GM13977 (cell line): Measurements from ENCODE around the gene RNU6-9.
A peak's percentile ranks its signal among the peaks of the same experiment; 100 is the strongest.

ENCODE experiments used
- DNase-seq: peaks from one replicate; pipeline ENCODE4 v3.0.0; 2012; ENCODE audit warnings: low spot score
- in situ Hi-C: fragments of 300-500 bp; cut with MboI; formaldehyde crosslinking; loops from one replicate; pipeline ENCODE4 v1.12.0; 2022; ENCODE audit warnings: low sequenced_read_pairs, low pct_unique_long_range_greater_than_20kb, mixed read lengths, inconsistent platforms; ENCODE audit not compliant: unreplicated experiment
- TF ChIP-seq, protein P1 (sequence below): IDR thresholded peaks from 2 replicates; pipeline ENCODE4 v1.5.1; 2012; ENCODE audit warnings: mild to moderate bottlenecking, control low read depth; ENCODE audit not compliant: insufficient read depth; ENCODE audit errors: extremely low read depth, missing control alignments

The RNU6-9 gene

DNA sequence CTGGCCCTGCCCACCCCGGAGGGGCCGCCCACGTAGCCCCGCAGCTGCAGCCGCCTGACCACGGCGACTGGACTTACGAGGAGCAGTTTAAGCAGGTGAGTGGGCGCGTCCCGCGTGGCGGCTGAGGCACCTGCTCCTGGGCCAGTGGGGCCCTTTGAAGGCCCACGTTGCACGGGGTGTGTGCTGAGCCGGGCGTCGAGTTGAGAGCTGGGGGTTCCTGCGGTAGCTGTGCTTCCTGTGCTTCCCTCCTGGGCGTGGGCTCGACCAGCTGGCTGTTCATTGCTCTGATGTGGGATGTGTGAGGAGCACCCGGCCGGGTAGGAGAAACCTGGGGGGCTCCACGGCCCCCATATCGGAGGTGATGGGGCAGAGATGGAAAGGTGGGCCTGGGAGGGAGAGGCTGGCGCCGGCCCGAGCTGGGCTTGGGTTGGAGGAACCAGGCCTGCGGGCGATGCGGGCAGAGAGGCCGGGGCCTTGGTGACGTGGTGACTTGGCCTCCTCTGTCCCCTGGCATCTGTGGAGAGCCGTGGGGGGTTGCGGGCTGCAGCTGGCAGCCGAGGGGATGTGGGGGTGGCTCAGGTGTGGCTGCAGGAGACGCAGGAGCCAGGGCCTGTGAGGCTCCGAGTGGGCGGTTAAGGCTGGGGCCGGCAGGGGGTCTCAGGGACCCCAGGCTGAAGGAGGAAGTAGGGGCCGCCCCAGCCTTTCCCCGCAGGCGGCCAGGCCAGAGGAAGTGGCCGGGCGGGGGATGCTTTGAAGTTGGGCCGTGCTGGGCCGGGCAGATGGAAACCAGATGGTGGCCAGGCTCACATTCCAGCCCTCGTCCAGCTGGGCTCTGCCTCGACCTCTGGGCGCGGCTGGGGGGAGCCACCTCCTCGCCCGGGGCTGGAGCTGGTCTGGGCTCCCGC, 39.6 kb downstream of the RNU6-9 start:
- in situ Hi-C loops, result no loop called here
- TF ChIP-seq, protein P1, sequence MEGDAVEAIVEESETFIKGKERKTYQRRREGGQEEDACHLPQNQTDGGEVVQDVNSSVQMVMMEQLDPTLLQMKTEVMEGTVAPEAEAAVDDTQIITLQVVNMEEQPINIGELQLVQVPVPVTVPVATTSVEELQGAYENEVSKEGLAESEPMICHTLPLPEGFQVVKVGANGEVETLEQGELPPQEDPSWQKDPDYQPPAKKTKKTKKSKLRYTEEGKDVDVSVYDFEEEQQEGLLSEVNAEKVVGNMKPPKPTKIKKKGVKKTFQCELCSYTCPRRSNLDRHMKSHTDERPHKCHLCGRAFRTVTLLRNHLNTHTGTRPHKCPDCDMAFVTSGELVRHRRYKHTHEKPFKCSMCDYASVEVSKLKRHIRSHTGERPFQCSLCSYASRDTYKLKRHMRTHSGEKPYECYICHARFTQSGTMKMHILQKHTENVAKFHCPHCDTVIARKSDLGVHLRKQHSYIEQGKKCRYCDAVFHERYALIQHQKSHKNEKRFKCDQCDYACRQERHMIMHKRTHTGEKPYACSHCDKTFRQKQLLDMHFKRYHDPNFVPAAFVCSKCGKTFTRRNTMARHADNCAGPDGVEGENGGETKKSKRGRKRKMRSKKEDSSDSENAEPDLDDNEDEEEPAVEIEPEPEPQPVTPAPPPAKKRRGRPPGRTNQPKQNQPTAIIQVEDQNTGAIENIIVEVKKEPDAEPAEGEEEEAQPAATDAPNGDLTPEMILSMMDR, result no peak
- DNase-seq, result peak; percentile 72

DNA sequence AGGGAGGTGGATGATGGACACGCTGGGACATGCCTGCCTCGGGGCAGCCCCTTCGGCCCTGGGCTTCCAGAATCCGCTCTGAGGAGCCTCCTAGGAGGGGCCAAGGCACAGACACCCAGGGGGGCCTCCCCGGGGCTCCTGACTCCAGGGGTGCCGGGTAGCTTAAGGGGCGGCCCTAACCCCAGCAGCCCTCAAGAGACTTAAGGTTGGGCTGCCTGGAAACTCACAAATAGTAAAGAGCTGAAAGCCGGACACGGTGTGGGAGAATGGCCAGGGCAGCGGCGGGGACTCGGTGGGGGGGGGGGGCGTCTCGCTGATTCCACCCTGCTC, 40.2 kb downstream of the RNU6-9 start:
- in situ Hi-C loops, result no loop called here
- DNase-seq, result no peak
- TF ChIP-seq, protein P1, result no peak

DNA sequence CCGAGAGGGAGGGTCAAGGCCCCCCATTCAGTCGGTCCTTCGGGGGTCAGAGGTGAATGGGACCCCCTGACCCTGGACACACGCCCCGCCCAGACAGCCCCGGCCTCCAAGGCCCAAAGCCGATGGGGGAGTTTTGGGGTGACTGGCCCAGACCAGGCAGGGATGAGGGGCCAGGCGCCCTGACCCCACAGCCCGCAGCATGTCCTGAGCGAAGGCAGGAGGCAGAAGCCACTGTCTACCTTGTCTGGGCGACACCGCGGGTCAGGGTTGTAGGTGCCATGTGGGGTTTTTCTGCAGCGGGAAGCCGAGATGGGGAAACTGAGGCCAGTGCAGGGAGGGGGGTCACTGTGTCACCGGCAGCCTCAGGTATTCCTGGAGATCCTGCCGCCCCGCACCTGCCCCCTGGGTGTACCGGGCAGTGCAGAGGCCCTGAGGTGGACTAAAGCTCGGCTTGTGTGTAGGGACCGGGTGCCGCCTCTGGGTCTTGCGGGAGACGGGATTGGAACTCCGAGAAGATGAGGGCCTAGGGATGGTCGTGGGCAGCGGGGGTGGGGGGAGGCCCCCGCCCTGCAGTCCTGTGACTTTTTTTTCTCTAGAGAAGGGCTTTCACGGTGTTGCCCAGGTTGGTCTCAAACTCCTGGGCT, 41.0 kb downstream of the RNU6-9 start:
- in situ Hi-C loops, result no loop called here
- TF ChIP-seq, protein P1, result no peak

GRCh38 chr19:934865-935479, 41.7 kb downstream of the RNU6-9 start:
- TF ChIP-seq, protein P1, result no peak
- in situ Hi-C loops, result no loop called here
- peak; percentile 34 for DNase-seq

More for the DNA sequence above, 41.0 kb downstream of the RNU6-9 start:
- no peak for DNase-seq

GRCh38 chr19:936175-936546, 42.9 kb downstream of the RNU6-9 start:
- in situ Hi-C loops, result no loop called here
- TF ChIP-seq, protein P1, result no peak
- DNase-seq, result no peak

DNA sequence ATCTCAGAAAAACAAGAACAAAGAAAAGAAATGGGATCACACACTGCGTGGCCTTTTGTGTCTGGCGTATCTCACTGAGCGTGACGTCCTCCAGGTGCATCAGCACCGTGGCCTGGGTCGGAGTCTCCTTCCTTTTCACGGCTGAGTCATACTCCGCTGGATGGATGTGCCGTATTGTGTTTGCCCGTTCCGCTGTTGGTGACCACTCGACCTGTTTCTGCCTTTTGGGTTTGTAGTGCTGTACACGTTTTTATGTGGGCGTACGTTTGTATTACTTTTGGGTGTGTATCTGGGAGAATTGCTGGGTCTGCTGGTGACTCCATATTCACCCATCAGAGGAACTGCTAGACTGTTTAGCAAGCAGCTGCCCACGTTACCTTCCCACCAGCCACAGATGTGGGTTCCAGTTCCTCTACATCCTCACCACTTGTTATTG, 44.0 kb downstream of the RNU6-9 start:
- in situ Hi-C loops, result no loop called here
- peak; percentile 74 for DNase-seq
- TF ChIP-seq, protein P1, result no peak
